Heart left ventricle (tissue), 13 donors: ENCODE results near the gene EIF4E1B.

ENCODE experiments used
- POLR2A ChIP-seq, 2 donors: fragments of 450-650 bp; IDR thresholded peaks; one replicate each; pipeline ENCODE4 v1.6.1; 2017; ENCODE audit warnings: antibody characterized with exemption in 2 of 2, mild to moderate bottlenecking in 2 of 2, moderate library complexity in 2 of 2
- TF ChIP-seq, protein P1 (sequence below), 12 donors: fragments of 200-600 bp; sonication (generic) in 4 of 12; IDR thresholded peaks; one replicate each; pipeline versions ENCODE4 v1.5.0 to v1.8.0; 2018 to 2022; ENCODE audit warnings: antibody characterized with exemption in 12 of 12, mild to moderate bottlenecking in 5 of 12
- donor health status: ischemic (EF 13 %, LVEDD 7.1; RV severe dilation, severe dysfunction).
- donor health status: DM: no; HTN: yes; CAD: no.
- donor health status: DM: no; HTN: no; CAD: no.
- donor health status: ischemic (EF 25% LVEDD 6.9; RV normal size, moderate dysfunction).
- donor health status: ischemic (EF 25% LVEDD 5.7; RV mildly dilated, moderate dysfunction).
- donor health status: ischemic (EF 35%, LVEDD 5.7; RV mildly dilated, moderate dysfunction).
- donor health status: nonischemic (EF 11% LVEDD 7.7; RV severe dilation, severe dysfunction).
- donor health status: DM: yes; HTN: yes; CAD: no.
- donor health status: PGD.
- donor health status: ischemic (EF 29% LVEDD 5.4; RV normal size, mild dysfunction).
- donor health status: nonischemic (EF 23%, LVEDD 6.1; RV moderate dilation, normal function).

DNA sequence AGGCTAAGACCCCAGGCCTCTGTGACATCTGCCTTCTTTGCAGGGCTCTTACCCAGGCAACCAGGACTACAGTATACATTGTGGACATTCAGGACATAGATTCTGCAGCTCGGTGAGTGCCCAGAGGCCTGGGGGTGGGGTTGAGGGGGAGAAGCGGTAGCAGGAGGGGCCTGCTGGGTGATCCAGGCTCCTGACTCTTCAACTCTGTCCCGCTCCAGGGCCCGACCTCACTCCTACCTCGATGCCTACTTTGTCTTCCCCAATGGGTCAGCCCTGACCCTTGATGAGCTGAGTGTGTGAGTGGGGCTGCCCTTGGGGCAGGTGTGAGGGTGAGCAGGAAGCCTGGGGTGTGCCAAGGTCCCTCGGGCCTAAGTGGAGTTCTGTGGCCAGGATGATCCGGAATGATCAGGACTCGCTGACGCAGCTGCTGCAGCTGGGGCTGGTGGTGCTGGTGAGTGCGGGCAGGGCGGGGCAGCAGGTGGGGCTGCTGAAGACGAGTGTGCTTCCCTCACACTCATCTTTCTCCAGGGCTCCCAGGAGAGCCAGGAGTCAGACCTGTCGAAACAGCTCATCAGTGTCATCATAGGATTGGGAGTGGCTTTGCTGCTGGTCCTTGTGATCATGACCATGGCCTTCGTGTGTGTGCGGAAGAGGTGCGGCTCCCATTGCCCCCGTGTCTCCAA lies 40.3 kb upstream of the EIF4E1B start:
- TF ChIP-seq, protein P1, sequence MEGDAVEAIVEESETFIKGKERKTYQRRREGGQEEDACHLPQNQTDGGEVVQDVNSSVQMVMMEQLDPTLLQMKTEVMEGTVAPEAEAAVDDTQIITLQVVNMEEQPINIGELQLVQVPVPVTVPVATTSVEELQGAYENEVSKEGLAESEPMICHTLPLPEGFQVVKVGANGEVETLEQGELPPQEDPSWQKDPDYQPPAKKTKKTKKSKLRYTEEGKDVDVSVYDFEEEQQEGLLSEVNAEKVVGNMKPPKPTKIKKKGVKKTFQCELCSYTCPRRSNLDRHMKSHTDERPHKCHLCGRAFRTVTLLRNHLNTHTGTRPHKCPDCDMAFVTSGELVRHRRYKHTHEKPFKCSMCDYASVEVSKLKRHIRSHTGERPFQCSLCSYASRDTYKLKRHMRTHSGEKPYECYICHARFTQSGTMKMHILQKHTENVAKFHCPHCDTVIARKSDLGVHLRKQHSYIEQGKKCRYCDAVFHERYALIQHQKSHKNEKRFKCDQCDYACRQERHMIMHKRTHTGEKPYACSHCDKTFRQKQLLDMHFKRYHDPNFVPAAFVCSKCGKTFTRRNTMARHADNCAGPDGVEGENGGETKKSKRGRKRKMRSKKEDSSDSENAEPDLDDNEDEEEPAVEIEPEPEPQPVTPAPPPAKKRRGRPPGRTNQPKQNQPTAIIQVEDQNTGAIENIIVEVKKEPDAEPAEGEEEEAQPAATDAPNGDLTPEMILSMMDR (IDR thresholded peaks at IDR 0.05) = no peak
- no peak for TF ChIP-seq POLR2A (IDR thresholded peaks at IDR 0.05)
